AG04449 (cell line): Measurements from ENCODE around the gene CIT.

Experiments used
- CTCF ChIA-PET: fragments of 350-600 bp; formaldehyde crosslinking; extraction: SDS; loops from one replicate; lab custom pipeline; 2021; ENCODE audit warnings: antibody characterized with exemption; lab: Yijun Ruan, JAX
- POLR2A ChIA-PET: fragments of 400-600, 350-600 bp; formaldehyde crosslinking; extraction: SDS; loops from one replicate; lab custom pipeline; 2020; ENCODE audit warnings: antibody characterized with exemption, inconsistent platforms; lab: Yijun Ruan, JAX
- DNase-seq: peaks from one replicate; pipeline ENCODE4 v3.0.0-alpha.2; 2010; ENCODE audit warnings: low read depth, low spot score
- H3K4me3 ChIP-seq: 2 replicates; pipeline ENCODE4 v1.5.1; 2011; ENCODE audit warnings: low read depth, mild to moderate bottlenecking, control low read depth, low read length
- CTCF ChIP-seq: IDR thresholded peaks from one replicate; pipeline ENCODE4 v1.5.1; 2011; ENCODE audit warnings: mild to moderate bottlenecking, moderate library complexity, low read length, control low read depth, inconsistent platforms; ENCODE audit not compliant: insufficient read depth; ENCODE audit errors: missing control alignments

Gene CIT

GRCh38 chr12:119687879-119688278 lies 189.2 kb downstream of the CIT start:
- ChIA-PET CTCF (interaction anchor here (0.9 to 1.5 kb wide), 2 partner anchors 10 to 93 kb away, joined by 3 to 5 read pairs; no protein-coding TSS in a partner anchor), POLR2A (no interaction called here)
- no peak overlapping the region for H3K4me3 ChIP-seq
- DNase-seq: no peak
- no peak for TF ChIP-seq CTCF

GRCh38 chr12:119687406-119687805 lies 189.7 kb downstream of the CIT start:
- ChIA-PET CTCF (interaction anchor here (0.9 to 3.3 kb wide), 3 partner anchors 8 to 94 kb away, joined by 3 to 13 read pairs (median 5); no protein-coding TSS in a partner anchor), POLR2A (no interaction called here)
- H3K4me3 ChIP-seq: no peak overlapping the region
- TF ChIP-seq CTCF: no peak
- DNase-seq: no peak

DNA sequence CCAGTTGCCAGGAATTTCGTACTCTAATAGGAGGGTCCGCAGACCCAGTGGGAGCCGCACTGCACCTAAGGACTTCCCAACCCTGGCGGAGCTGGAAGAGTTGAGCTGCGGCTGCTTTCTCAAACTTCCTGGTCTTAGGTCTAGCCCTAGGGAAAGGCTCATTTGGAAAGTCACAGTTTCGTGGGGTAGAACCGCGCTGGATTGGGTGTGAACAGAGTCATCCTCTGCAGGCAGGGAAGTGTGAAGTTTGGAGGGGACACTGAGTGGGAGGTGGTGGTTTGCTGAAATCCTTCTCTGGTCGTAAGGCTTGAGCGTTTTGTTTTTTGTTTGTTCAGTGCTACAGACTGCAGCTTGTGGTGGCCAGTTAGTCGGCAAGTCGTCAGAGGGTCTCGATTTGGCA lies 190.3 kb downstream of the CIT start:
- H3K4me3 ChIP-seq: no peak overlapping the region
- ChIA-PET CTCF (interaction anchor here (1.5 to 3.3 kb wide), 2 partner anchors 9 to 95 kb away, joined by 5 to 13 read pairs; no protein-coding TSS in a partner anchor), POLR2A (no interaction called here)
- no peak for DNase-seq
- TF ChIP-seq CTCF: no peak

GRCh38 chr12:119686355-119686754 lies 190.8 kb downstream of the CIT start:
- H3K4me3 ChIP-seq: no peak overlapping the region
- ChIA-PET POLR2A (no interaction called here), CTCF (interaction anchor here (1.5 to 3.3 kb wide), 2 partner anchors 9 to 95 kb away, joined by 5 to 13 read pairs; no protein-coding TSS in a partner anchor)
- no peak for DNase-seq
- no peak for TF ChIP-seq CTCF

DNA sequence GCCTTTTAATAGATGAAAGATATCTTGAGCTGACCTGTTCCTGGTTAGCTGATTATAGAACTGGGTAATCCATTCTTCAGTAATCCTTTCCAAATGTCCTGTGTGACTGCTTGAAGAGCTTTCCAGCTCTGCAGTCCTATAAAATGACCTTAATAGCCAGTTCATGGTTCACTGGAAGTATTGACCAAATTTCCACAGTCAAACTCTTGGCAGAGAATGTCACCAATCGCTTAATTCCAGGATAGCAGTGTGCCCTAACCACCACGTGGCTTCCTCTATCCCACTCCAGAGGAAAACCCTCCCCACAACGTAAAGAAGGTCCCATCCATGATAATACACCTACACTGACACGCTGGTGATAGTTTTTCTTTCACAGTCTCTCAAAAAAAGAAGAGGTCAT lies 191.7 kb downstream of the CIT start:
- ChIA-PET POLR2A (no interaction called here), CTCF (interaction anchor here (3.3 kb wide), 1 partner anchor 10 kb away, joined by 13 read pairs; no protein-coding TSS in a partner anchor)
- no peak for TF ChIP-seq CTCF
- H3K4me3 ChIP-seq: no peak overlapping the region
- DNase-seq: no peak

GRCh38 chr12:119684711-119685369 lies 192.3 kb downstream of the CIT start:
- POLR2A ChIA-PET: no interaction called here
- CTCF ChIA-PET: interaction anchor here (3.3 kb wide), 1 partner anchor 11 kb away, joined by 13 read pairs; no protein-coding TSS in a partner anchor
- H3K4me3 ChIP-seq: no peak overlapping the region
- TF ChIP-seq CTCF: no peak
- DNase-seq: no peak
